Measurements from ENCODE around the gene PPAT.

The PPAT gene

GRCh38 chr4:56387023-56388001 is 48.1 kb downstream of the PPAT start, which contains the start of gene AASDH:
Gene AASDH (minus strand): TSS chr4:56387491. CDS start chr4:56384299, 3,192 bp downstream.
- Histone ChIP-seq H3K27me3 (ENCODE audit: insufficient read depth, low read length, poor library complexity, severe bottlenecking) (no peaks in the 10 kb centered on the region), H3K4me2 (ENCODE audit: low read depth, low read length, poor library complexity, severe bottlenecking) (peak within 1 kb of the TSS; percentile 96), H3K4me1 (ENCODE audit: insufficient read depth, low read length, poor library complexity, severe bottlenecking) (peaks cover 35% of the 10 kb centered on the region), H3K4me3 (ENCODE audit: low read length, poor library complexity, severe bottlenecking) (peak within 1 kb of the TSS; percentile 83), H2AFZ (ENCODE audit: low read length) (peak within 1 kb of the TSS; percentile 91), H3F3A (ENCODE audit: low read depth) (0 out of 2 replicates have a peak, but pooled peaks cover 4% of the 10 kb centered on the region), H3K9me2 (replicated peaks; ENCODE audit: low read depth, low read length) (no peaks in the 10 kb centered on the region), H3K79me2 (ENCODE audit: insufficient read depth, low read length) (peaks cover 27% of the 10 kb centered on the region), H3K9me3 (ENCODE audit: insufficient read depth, low read depth, low read length) (no peaks in the 10 kb centered on the region), H3K9ac (ENCODE audit: low read depth, low read length, poor library complexity, severe bottlenecking) (peak within 1 kb of the TSS; percentile 83), H3K36me3 (ENCODE audit: insufficient read depth, low read length) (no peaks in the 10 kb centered on the region), H4K20me1 (ENCODE audit: insufficient read depth, low read length, poor library complexity, severe bottlenecking) (no peaks in the 10 kb centered on the region)
- TF ChIP-seq EZH2phosphoT487 (IDR thresholded peaks at IDR 0.05; ENCODE audit: borderline replicate concordance) (no peak), CTCF (conservative IDR thresholded peaks at IDR 0.05; ENCODE audit: low read length) (no peak)

GRCh38 chr4:56386091-56386490 is 49.3 kb downstream of the PPAT start:
- H2AFZ ChIP-seq (ENCODE audit: low read length) = no peak overlapping the region
- no peaks in the 10 kb centered on the region for H3K9me2 ChIP-seq (replicated peaks; ENCODE audit: low read depth, low read length)
- peak overlapping the region; percentile 83 for H3K9ac ChIP-seq (ENCODE audit: low read depth, low read length, poor library complexity, severe bottlenecking)
- 0 out of 2 replicates have a peak, but pooled peaks cover 4% of the 10 kb centered on the region for H3F3A ChIP-seq (ENCODE audit: low read depth)
- H3K4me2 ChIP-seq (ENCODE audit: low read depth, low read length, poor library complexity, severe bottlenecking) = peak overlapping the region; percentile 96
- H3K4me3 ChIP-seq (ENCODE audit: low read length, poor library complexity, severe bottlenecking) = peak overlapping the region; percentile 83
- no peaks in the 10 kb centered on the region for H3K27me3 ChIP-seq (ENCODE audit: insufficient read depth, low read length, poor library complexity, severe bottlenecking)
- H3K4me1 ChIP-seq (ENCODE audit: insufficient read depth, low read length, poor library complexity, severe bottlenecking) = peaks cover 35% of the 10 kb centered on the region
- H3K79me2 ChIP-seq (ENCODE audit: insufficient read depth, low read length) = peaks cover 27% of the 10 kb centered on the region
- TF ChIP-seq CTCF (conservative IDR thresholded peaks at IDR 0.05; ENCODE audit: low read length) = no peak
- no peak for TF ChIP-seq EZH2phosphoT487 (IDR thresholded peaks at IDR 0.05; ENCODE audit: borderline replicate concordance)
- H4K20me1 ChIP-seq (ENCODE audit: insufficient read depth, low read length, poor library complexity, severe bottlenecking) = no peaks in the 10 kb centered on the region
- H3K9me3 ChIP-seq (ENCODE audit: insufficient read depth, low read depth, low read length) = no peaks in the 10 kb centered on the region
- no peaks in the 10 kb centered on the region for H3K36me3 ChIP-seq (ENCODE audit: insufficient read depth, low read length)

GRCh38 chr4:56375458-56375857 is 60.0 kb downstream of the PPAT start:
- Histone ChIP-seq H3K9me2 (replicated peaks; ENCODE audit: low read depth, low read length) (no peaks in the 10 kb centered on the region), H3K4me1 (ENCODE audit: insufficient read depth, low read length, poor library complexity, severe bottlenecking) (no peaks in the 10 kb centered on the region), H2AFZ (ENCODE audit: low read length) (no peak overlapping the region), H3K36me3 (ENCODE audit: insufficient read depth, low read length) (no peaks in the 10 kb centered on the region), H3K79me2 (ENCODE audit: insufficient read depth, low read length) (no peaks in the 10 kb centered on the region), H4K20me1 (ENCODE audit: insufficient read depth, low read length, poor library complexity, severe bottlenecking) (no peaks in the 10 kb centered on the region), H3K4me3 (ENCODE audit: low read length, poor library complexity, severe bottlenecking) (no peak overlapping the region), H3K9me3 (ENCODE audit: insufficient read depth, low read depth, low read length) (no peaks in the 10 kb centered on the region), H3K9ac (ENCODE audit: low read depth, low read length, poor library complexity, severe bottlenecking) (no peak overlapping the region), H3F3A (ENCODE audit: low read depth) (no peaks in the 10 kb centered on the region), H3K27me3 (ENCODE audit: insufficient read depth, low read length, poor library complexity, severe bottlenecking) (no peaks in the 10 kb centered on the region), H3K4me2 (ENCODE audit: low read depth, low read length, poor library complexity, severe bottlenecking) (no peak overlapping the region)
- TF ChIP-seq EZH2phosphoT487 (IDR thresholded peaks at IDR 0.05; ENCODE audit: borderline replicate concordance) (no peak), CTCF (conservative IDR thresholded peaks at IDR 0.05; ENCODE audit: low read length) (no peak)
